IMR-90 (cell line): ENCODE data around the gene SLC4A9. TPM values are rescaled to one million over a fixed set of nuclear protein-coding genes. Genes with fewer than 3 reads are reported as not detected.

ENCODE experiments used
- ATAC-seq: fragments of 200-7000 bp; cut with Tn5 transposase; 2 replicates; pipeline ENCODE4 v1.9.1; 2020; ENCODE audit warnings: low read depth, mild to moderate bottlenecking, moderate library complexity
- BruUV-seq: library from RNA; stranded (reverse); fragments of 400-500 nt; replicated peaks from 2 replicates; lab custom pipeline; 2021; lab: Mats Ljungman, UMichigan
- CTCF ChIA-PET: fragments of 300-600 bp; formaldehyde crosslinking; extraction: SDS; loops from one replicate; lab custom pipeline; 2021; ENCODE audit warnings: antibody characterized with exemption; lab: Yijun Ruan, JAX
- POLR2A ChIA-PET: fragments of 300-600 bp; sonication (Branson Sonifier 250); formaldehyde crosslinking; loops from one replicate; lab custom pipeline; 2022; ENCODE audit warnings: antibody characterized with exemption; ENCODE audit not compliant: unreplicated experiment; lab: Charles Lee
- DNase-seq: peaks from one replicate; pipeline ENCODE4 v3.0.0; 2013
- H2AFZ ChIP-seq: replicated peaks from 2 replicates; pipeline ENCODE3; 2013; ENCODE audit warnings: low read length, mild to moderate bottlenecking; ENCODE audit not compliant: poor library complexity
- H2AK5ac ChIP-seq: 2 replicates; pipeline ENCODE4 v1.6.1; 2013; ENCODE audit warnings: low read depth, low read length, inconsistent platforms
- H2AK9ac ChIP-seq: replicated peaks from 2 replicates; pipeline ENCODE3; 2013; ENCODE audit warnings: mild to moderate bottlenecking, low read depth, low read length, moderate library complexity; ENCODE audit not compliant: poor library complexity
- H2BK120ac ChIP-seq: 2 replicates; pipeline ENCODE4 v1.6.1; 2013; ENCODE audit warnings: low read depth, low read length, inconsistent platforms
- H2BK15ac ChIP-seq: 3 replicates; pipeline ENCODE4 v1.6.1; 2013; ENCODE audit warnings: low read depth, low read length, inconsistent platforms
- H2BK20ac ChIP-seq: 2 replicates; pipeline ENCODE4 v1.6.1; 2013; ENCODE audit warnings: low read depth, mild to moderate bottlenecking, inconsistent platforms, low read length, moderate library complexity
- H2BK5ac ChIP-seq: 2 replicates; pipeline ENCODE4 v1.6.1; 2013; ENCODE audit warnings: mild to moderate bottlenecking, low read depth, low read length, inconsistent platforms; ENCODE audit not compliant: poor library complexity, severe bottlenecking
- H3K14ac ChIP-seq: replicated peaks from 2 replicates; pipeline ENCODE4 v1.6.1; 2013; ENCODE audit warnings: low read depth, low read length, inconsistent platforms
- H3K18ac ChIP-seq: 2 replicates; pipeline ENCODE4 v1.6.1; 2013; ENCODE audit warnings: low read depth, low read length, control low read depth
- H3K23ac ChIP-seq: 2 replicates; pipeline ENCODE4 v1.6.1; 2013; ENCODE audit warnings: low read depth, low read length, inconsistent platforms
- H3K27ac ChIP-seq: 2 replicates; pipeline ENCODE4 v1.5.1; 2013; ENCODE audit warnings: mild to moderate bottlenecking, control low read depth, low read length; ENCODE audit not compliant: insufficient read depth
- H3K27me3 ChIP-seq: 2 replicates; pipeline ENCODE4 v1.6.1; 2013; ENCODE audit warnings: low read length; ENCODE audit not compliant: control insufficient read depth, insufficient read depth
- H3K36me3 ChIP-seq: 2 replicates; pipeline ENCODE4 v1.6.1; 2013; ENCODE audit warnings: low read length, mixed read lengths; ENCODE audit not compliant: control insufficient read depth, insufficient read depth
- H3K4ac ChIP-seq: 2 replicates; pipeline ENCODE4 v1.6.1; 2013; ENCODE audit warnings: low read depth, low read length, inconsistent platforms
- H3K4me1 ChIP-seq: 2 replicates; pipeline ENCODE4 v1.6.1; 2013; ENCODE audit warnings: low read length, mixed read lengths; ENCODE audit not compliant: control insufficient read depth, insufficient read depth
- H3K4me2 ChIP-seq: 2 replicates; pipeline ENCODE4 v1.6.1; 2013; ENCODE audit warnings: low read depth, mild to moderate bottlenecking, control low read depth, low read length, moderate library complexity
- H3K4me3 ChIP-seq: 2 replicates; pipeline ENCODE4 v1.5.1; 2013; ENCODE audit warnings: low read depth, mild to moderate bottlenecking, control low read depth, low read length, moderate library complexity; ENCODE audit not compliant: insufficient read depth
- H3K56ac ChIP-seq: 2 replicates; pipeline ENCODE4 v1.6.1; 2013; ENCODE audit warnings: low read length, inconsistent platforms; ENCODE audit not compliant: insufficient read depth; ENCODE audit errors: extremely low read depth
- H3K79me1 ChIP-seq, 2 experiments: 2 replicates each; pipeline ENCODE4 v1.6.1; 2013; ENCODE audit warnings: low read length in 2 of 2, inconsistent platforms in 1 of 2, low read depth in 1 of 2
- H3K9ac ChIP-seq: 2 replicates; pipeline ENCODE4 v1.6.1; 2013; ENCODE audit warnings: low read depth, low read length, control low read depth
- H3K9me1 ChIP-seq: 2 replicates; pipeline ENCODE4 v1.6.1; 2013; ENCODE audit warnings: low read length, inconsistent platforms; ENCODE audit not compliant: insufficient read depth
- H3K9me3 ChIP-seq: 2 replicates; pipeline ENCODE4 v1.6.1; 2013; ENCODE audit warnings: low read length; ENCODE audit not compliant: control insufficient read depth, insufficient read depth
- H4K20me1 ChIP-seq: 2 replicates; pipeline ENCODE4 v1.6.1; 2013; ENCODE audit warnings: low read length, inconsistent platforms; ENCODE audit not compliant: insufficient read depth
- H4K5ac ChIP-seq: 2 replicates; pipeline ENCODE4 v1.6.1; 2013; ENCODE audit warnings: mild to moderate bottlenecking, low read depth, low read length, control low read depth
- H4K8ac ChIP-seq, 2 experiments: 2 replicates each; pipeline ENCODE4 v1.6.1; 2013; ENCODE audit warnings: low read depth in 2 of 2, low read length in 2 of 2, control low read depth in 1 of 2, inconsistent platforms in 1 of 2
- H4K91ac ChIP-seq: 2 replicates; pipeline ENCODE4 v1.6.1; 2013; ENCODE audit warnings: low read depth, low read length, inconsistent platforms; ENCODE audit not compliant: insufficient read depth
- CEBPB ChIP-seq: IDR thresholded peaks from 2 replicates; pipeline ENCODE4 v1.6.1; 2012; ENCODE audit warnings: low read depth, low read length, improper control_type of control experiment
- CHD1 ChIP-seq: IDR thresholded peaks from 2 replicates; pipeline ENCODE4 v1.6.1; 2012; ENCODE audit warnings: low read depth, low read length, improper control_type of control experiment
- ELK1 ChIP-seq: fragments of 150-350 bp; IDR thresholded peaks from 2 replicates; pipeline ENCODE4 v1.6.1; 2016; ENCODE audit warnings: low read depth, mild to moderate bottlenecking, low read length, moderate library complexity, borderline replicate concordance
- FOS ChIP-seq: fragments of 150-350 bp; IDR thresholded peaks from 2 replicates; pipeline ENCODE4 v1.6.1; 2016; ENCODE audit warnings: low read depth, low read length
- MAFK ChIP-seq: IDR thresholded peaks from 2 replicates; pipeline ENCODE4 v1.6.1; 2012; ENCODE audit warnings: low read depth, low read length, improper control_type of control experiment
- RAD21 ChIP-seq: IDR thresholded peaks from 2 replicates; pipeline ENCODE4 v1.6.1; 2012; ENCODE audit warnings: low read length, improper control_type of control experiment
- RCOR1 ChIP-seq: IDR thresholded peaks from 2 replicates; pipeline ENCODE4 v1.6.1; 2012; ENCODE audit warnings: mild to moderate bottlenecking, low read length, improper control_type of control experiment; ENCODE audit not compliant: insufficient replicate concordance
- RFX5 ChIP-seq: IDR thresholded peaks from 2 replicates; pipeline ENCODE4 v1.8.0; 2012; ENCODE audit warnings: low read depth, mild to moderate bottlenecking, low read length, moderate library complexity
- WGBS, 2 experiments: methylation state at CpG; one replicate each; pipeline versions ENCODE4 v1.1.5 to v1.1.7; 2013; ENCODE audit warnings: missing lambda C conversion rate in 2 of 2; ENCODE audit not compliant: insufficient read length in 1 of 2; ENCODE audit errors: extremely low coverage in 2 of 2; 5-methylcytosine and 5-hydroxymethylcytosine counted together
- dilution Hi-C: fragments of 300-500 bp; cut with HindIII; formaldehyde crosslinking; loops from one replicate; pipeline ENCODE4 v1.14.3; 2018; ENCODE audit warnings: low sequenced_read_pairs; ENCODE audit not compliant: unreplicated experiment
- in situ Hi-C: fragments of 300-500 bp; cut with MboI; formaldehyde crosslinking; loops from 3 replicates; pipeline ENCODE4 v1.14.3; 2019; ENCODE audit warnings: low sequenced_read_pairs, inconsistent platforms, mixed read lengths
- intact Hi-C: fragments of 100-400 bp; cut with micrococcal nuclease; formaldehyde crosslinking; loops from 2 replicates; pipeline ENCODE4 v1.10.0; 2022
- polyA plus RNA-seq, 3 experiments: library from polyadenylated mRNA; depleted of rRNA; stranded (reverse); fragments of >200 nt; gene quantifications; 2 replicates each; pipeline ENCODE4 v1.2.3, GENCODE V29; 2012; ENCODE audit warnings: low replicate concordance in 1 of 3
- total RNA-seq: library from RNA; depleted of rRNA; stranded (reverse); fragments of >200 nt; gene quantifications from 2 replicates; pipeline ENCODE4 v1.2.3, GENCODE V29; 2012

SLC4A9 gene
- total and polyA plus RNA-seq, 2 of the 4 experiments (the other 2 are of a cell fraction) = not detected

GRCh38 chr5:140312067-140312790, 47.8 kb upstream of the SLC4A9 start:
- dilution Hi-C loops = no loop called here
- peak overlapping the region; percentile 84 for H2AFZ ChIP-seq
- no peak for TF ChIP-seq RCOR1
- TF ChIP-seq ELK1 = no peak
- peak; percentile 61 for TF ChIP-seq MAFK
- no peak for TF ChIP-seq RFX5
- 0 out of 2 replicates have a peak, but pooled peaks have one; percentile 18 for TF ChIP-seq RAD21
- TF ChIP-seq CHD1 = 0 out of 2 replicates have a peak, but pooled peaks have one; percentile 52
- peak; percentile 73 for TF ChIP-seq FOS
- peak; percentile 59 for TF ChIP-seq CEBPB
- peak overlapping the region; percentile 96 for H2AK5ac ChIP-seq
- ChIA-PET CTCF (interaction anchor here (0.6 kb wide), 1 partner anchor 747 kb away, joined by 3 read pairs; no protein-coding TSS in a partner anchor), POLR2A (interaction anchor here (0.5 kb wide), 1 partner anchor 8 kb away, joined by 5 read pairs; no protein-coding TSS in a partner anchor)
- H3K36me3 ChIP-seq = no peaks in the 10 kb centered on the region
- H3K27ac ChIP-seq = peak overlapping the region; percentile 73
- H4K5ac ChIP-seq = peak overlapping the region; percentile 40
- peak overlapping the region; percentile 62 for H2AK9ac ChIP-seq
- no peaks in the 10 kb centered on the region for H3K9me3 ChIP-seq
- peak overlapping the region; percentile 79 for H2BK5ac ChIP-seq
- no peak overlapping the region for H3K9ac ChIP-seq
- no peaks in the 10 kb centered on the region for H4K20me1 ChIP-seq
- H3K14ac ChIP-seq = peak overlapping the region; percentile 88
- H3K79me1 ChIP-seq = no peaks in the 10 kb centered on the region
- peak overlapping the region; percentile 94 for H3K4ac ChIP-seq
- H2BK20ac ChIP-seq = peak overlapping the region; percentile 89
- DNase-seq (peak; percentile 99), ATAC-seq (peak; percentile 80)
- H4K8ac ChIP-seq = peak overlapping the region; percentile 48 to 92; a peak in 3 of 4 replicates
- 0% methylated on average over 1 of the region's 4 CpGs; no CpG with 5 or more reads in 1 of the 2 experiments for WGBS, 2 experiments
- peak overlapping the region; percentile 97 for H2BK15ac ChIP-seq
- BruUV-seq = no TSS peak
- H3K4me1 ChIP-seq = peaks cover 10% of the 10 kb centered on the region
- peak overlapping the region; percentile 49 for H3K4me2 ChIP-seq
- H3K9me1 ChIP-seq = peaks cover 12% of the 10 kb centered on the region
- H3K27me3 ChIP-seq = no peaks in the 10 kb centered on the region
- H3K18ac ChIP-seq = peak overlapping the region; percentile 20
- intact Hi-C loops = no loop called here
- H4K91ac ChIP-seq = peak overlapping the region; percentile 84
- H2BK120ac ChIP-seq = peak overlapping the region; percentile 96
- H3K4me3 ChIP-seq = no peak overlapping the region
- H3K56ac ChIP-seq = peak overlapping the region; percentile 72; the same call in 1 of the 2 replicates
- H3K23ac ChIP-seq = peak overlapping the region; percentile 95
- in situ Hi-C loops = no loop called here
